Heart right ventricle (tissue), 16 donors: Measurements from ENCODE around the gene TM2D1. TPM values are rescaled to one million over a fixed set of nuclear protein-coding genes. Genes with fewer than 3 reads are reported as not detected.
"Not testable (repeated sequence)": the region's sequence is repeated elsewhere in the genome, so short reads cannot be mapped to it uniquely, and the experiment has no call there.

Source experiments
- ATAC-seq, 8 donors: fragments of 200-7000 bp; cut with Tn5 transposase; one replicate each; pipeline ENCODE4 v1.9.1; 2020; ENCODE audit warnings: mild to moderate bottlenecking in 8 of 8, moderate library complexity in 8 of 8, moderate number of reproducible peaks in 1 of 8
- DNase-seq, 2 donors: peaks; one replicate each; pipeline ENCODE4 v3.0.0-alpha.2; 2020
- H3K27ac ChIP-seq, 10 donors: fragments of 200-600 bp; sonication (generic) in 2 of 10; one replicate each; pipeline versions ENCODE4 v1.5.0 to v1.8.0; 2020 to 2022; ENCODE audit warnings: mild to moderate bottlenecking in 3 of 10
- H3K27me3 ChIP-seq, 7 donors: fragments of 200-600 bp; one replicate each; pipeline ENCODE4 v1.8.0; 2021 to 2022; ENCODE audit warnings: mild to moderate bottlenecking in 2 of 7
- H3K36me3 ChIP-seq, 9 donors: fragments of 200-600 bp; sonication (generic) in 1 of 9; one replicate each; pipeline versions ENCODE4 v1.5.0 to v1.8.0; 2020 to 2022; ENCODE audit warnings: mild to moderate bottlenecking in 2 of 9
- H3K4me1 ChIP-seq, 9 donors: fragments of 200-600 bp; sonication (generic) in 1 of 9; one replicate each; pipeline versions ENCODE4 v1.5.0 to v1.8.0; 2020 to 2022; ENCODE audit warnings: mild to moderate bottlenecking in 4 of 9
- H3K4me3 ChIP-seq, 10 donors: fragments of 200-600 bp; sonication (generic) in 2 of 10; one replicate each; pipeline versions ENCODE4 v1.5.0 to v1.8.0; 2020 to 2022; ENCODE audit warnings: mild to moderate bottlenecking in 7 of 10, moderate library complexity in 2 of 10
- H3K9me3 ChIP-seq, 11 donors: fragments of 200-600 bp in 10 of 11; sonication (generic) in 2 of 11; one replicate each; pipeline versions ENCODE4 v1.5.0 to v1.8.0; 2013 to 2022; ENCODE audit warnings: mild to moderate bottlenecking in 2 of 11, control low read depth in 1 of 11, moderate library complexity in 1 of 11
- WGBS, 2 donors: extraction: QIAGEN DNeasy Blood & Tissue Kit; methylation state at CpG; one replicate each; pipeline ENCODE4 v1.1.7; 2013; ENCODE audit warnings: inconsistent platforms in 1 of 2; 5-methylcytosine and 5-hydroxymethylcytosine counted together
- intact Hi-C, 10 donors: fragments of 100-400 bp; cut with DNase I; formaldehyde crosslinking; loops; one replicate each; pipeline versions ENCODE4 v1.11.1 to v1.14.2; 2022
- polyA plus RNA-seq, 2 donors: library from polyadenylated mRNA; stranded (reverse); fragments of 200-250 nt; gene quantifications; one replicate each; pipeline ENCODE4 v1.2.3, GENCODE V29; 2013
- total RNA-seq, 10 donors: library from RNA; stranded (reverse); fragmentation: NEBNext Ultra II Directional in 3 of 10; extraction: Animal tissue kit (Norgen Biotek cat#: 25700) in 3 of 10; gene quantifications; one replicate each; pipeline versions ENCODE4 v1.2.1 to v1.2.4, GENCODE V29; 2021 to 2023
- TF ChIP-seq, protein P1 (sequence below), 9 donors: fragments of 200-600 bp; sonication (generic) in 2 of 9; IDR thresholded peaks; one replicate each; pipeline versions ENCODE4 v1.5.0 to v1.8.0; 2021 to 2022; ENCODE audit warnings: antibody characterized with exemption in 9 of 9, mild to moderate bottlenecking in 5 of 9, moderate library complexity in 1 of 9
- donor health status: Arrhythmogenic right ventricular cardiomyopathy.
- donor health status: ischemic (EF 13 %, LVEDD 7.1; RV severe dilation, severe dysfunction).
- donor health status: healthy with polysubstance abuse.
- donor health status: DM: no; HTN: yes; CAD: no.
- donor health status: DM: no; HTN: no; CAD: no.
- donor health status: ischemic (EF 25% LVEDD 6.9; RV normal size, moderate dysfunction).
- donor health status: ischemic (EF 25% LVEDD 5.7; RV mildly dilated, moderate dysfunction).
- donor health status: healthy.
- donor health status: DM: yes; HTN: yes; CAD: no.
- donor health status: Ischemic cardiomyopathy.
- donor health status: ischemic (EF 35%, LVEDD 5.7; RV mildly dilated, moderate dysfunction).
- donor health status: nonischemic (EF 11% LVEDD 7.7; RV severe dilation, severe dysfunction).
- donor health status: DM: yes; HTN: yes; CAD: no.
- donor health status: PGD.
- donor health status: ischemic (EF 29% LVEDD 5.4; RV normal size, mild dysfunction).
- donor health status: nonischemic (EF 23%, LVEDD 6.1; RV moderate dilation, normal function).

The TM2D1 gene
- total and polyA plus RNA-seq, 12 donors: 12.9 to 44.7 (median 36.2) TPM

DNA sequence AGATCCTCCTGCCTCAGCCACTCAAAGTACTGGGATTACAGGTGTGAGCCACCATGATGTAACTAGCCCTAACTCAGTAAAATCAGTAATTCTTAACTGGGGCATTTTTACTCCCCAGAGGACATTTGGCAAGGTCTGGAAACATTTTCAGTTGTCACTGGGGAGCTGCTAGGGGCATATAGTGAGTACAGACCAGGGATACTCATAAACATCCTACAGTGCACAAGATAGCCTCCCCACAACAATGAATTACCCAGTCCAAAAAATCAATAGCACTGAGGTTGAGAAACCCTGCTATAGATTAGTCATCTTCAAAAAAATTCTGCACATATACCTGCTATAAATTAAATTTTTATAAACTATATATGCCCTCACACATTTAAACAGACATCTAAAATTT is 13.0 kb downstream of the TM2D1 start:
- Histone ChIP-seq H3K4me1 (peaks cover 0 to 8% (median 0%) of the 10 kb centered on the region in 9 donors), H3K9me3 (no peaks in the 10 kb centered on the region), H3K36me3 (peaks cover 0 to 44% (median 16%) of the 10 kb centered on the region in 9 donors), H3K4me3 (no peak overlapping the region), H3K27me3 (no peaks in the 10 kb centered on the region), H3K27ac (no peak overlapping the region)
- DNase-seq (no peak), ATAC-seq (no peak)
- TF ChIP-seq, protein P1, sequence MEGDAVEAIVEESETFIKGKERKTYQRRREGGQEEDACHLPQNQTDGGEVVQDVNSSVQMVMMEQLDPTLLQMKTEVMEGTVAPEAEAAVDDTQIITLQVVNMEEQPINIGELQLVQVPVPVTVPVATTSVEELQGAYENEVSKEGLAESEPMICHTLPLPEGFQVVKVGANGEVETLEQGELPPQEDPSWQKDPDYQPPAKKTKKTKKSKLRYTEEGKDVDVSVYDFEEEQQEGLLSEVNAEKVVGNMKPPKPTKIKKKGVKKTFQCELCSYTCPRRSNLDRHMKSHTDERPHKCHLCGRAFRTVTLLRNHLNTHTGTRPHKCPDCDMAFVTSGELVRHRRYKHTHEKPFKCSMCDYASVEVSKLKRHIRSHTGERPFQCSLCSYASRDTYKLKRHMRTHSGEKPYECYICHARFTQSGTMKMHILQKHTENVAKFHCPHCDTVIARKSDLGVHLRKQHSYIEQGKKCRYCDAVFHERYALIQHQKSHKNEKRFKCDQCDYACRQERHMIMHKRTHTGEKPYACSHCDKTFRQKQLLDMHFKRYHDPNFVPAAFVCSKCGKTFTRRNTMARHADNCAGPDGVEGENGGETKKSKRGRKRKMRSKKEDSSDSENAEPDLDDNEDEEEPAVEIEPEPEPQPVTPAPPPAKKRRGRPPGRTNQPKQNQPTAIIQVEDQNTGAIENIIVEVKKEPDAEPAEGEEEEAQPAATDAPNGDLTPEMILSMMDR (IDR thresholded peaks at IDR 0.05): no peak
- intact Hi-C loops: no loop called here

DNA sequence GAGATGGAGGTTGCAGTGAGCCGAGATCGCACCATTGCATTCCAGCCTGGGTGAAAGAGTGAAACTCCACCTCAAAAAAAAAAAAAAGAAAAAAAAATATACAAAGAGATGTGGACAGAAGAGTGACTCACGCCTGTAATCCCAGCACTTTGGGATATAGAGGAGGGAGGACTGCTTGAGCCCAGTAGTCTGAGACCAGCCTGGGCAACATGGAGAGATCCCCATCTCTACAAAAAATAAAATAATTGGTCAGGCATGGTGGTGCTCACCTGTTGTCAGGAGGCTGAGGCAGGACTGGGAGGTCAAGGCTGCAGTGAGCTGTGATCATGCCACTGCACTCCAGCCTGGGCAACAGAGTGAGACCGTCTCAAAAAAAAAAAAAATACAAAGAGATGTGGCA is 13.7 kb downstream of the TM2D1 start:
- intact Hi-C loops, H3K9me3 ChIP-seq, H3K27ac ChIP-seq, H3K4me3 ChIP-seq, H3K27me3 ChIP-seq, ATAC-seq, DNase-seq, H3K4me1 ChIP-seq: not testable (repeated sequence)
- peaks cover 0 to 49% (median 18%) of the 10 kb centered on the region in 9 donors for H3K36me3 ChIP-seq
- 95 to 96% methylated on average over 4 of the region's 4 CpGs for WGBS, 2 donors

DNA sequence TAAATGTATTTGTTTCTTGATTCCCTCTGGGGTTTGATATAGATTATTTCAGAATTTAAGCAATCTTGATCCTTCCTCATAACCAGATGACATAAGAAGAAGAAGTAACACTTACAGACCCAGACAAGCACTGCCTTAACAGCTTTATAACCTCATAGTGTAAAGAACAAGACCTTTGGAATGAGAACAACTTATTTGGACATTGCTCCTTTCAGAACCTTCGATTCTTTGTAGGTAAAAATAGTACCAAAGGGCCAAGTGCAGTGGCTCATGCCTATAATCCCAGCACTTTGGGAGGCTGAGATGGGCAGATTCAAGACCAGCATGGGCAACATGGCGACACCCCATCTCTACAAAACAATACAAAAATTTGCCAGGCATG is 15.0 kb downstream of the TM2D1 start:
- DNase-seq: no peak
- no peaks in the 10 kb centered on the region for H3K27me3 ChIP-seq
- ATAC-seq: no peak
- no peak overlapping the region for H3K27ac ChIP-seq
- H3K9me3 ChIP-seq: no peaks in the 10 kb centered on the region
- WGBS, 2 donors: 76 to 85% methylated on average over 2 of the region's 2 CpGs
- TF ChIP-seq, protein P1 (IDR thresholded peaks at IDR 0.05): no peak
- H3K4me3 ChIP-seq: no peak overlapping the region
- H3K36me3 ChIP-seq: peaks cover 0 to 63% (median 28%) of the 10 kb centered on the region in 9 donors
- H3K4me1 ChIP-seq: peaks cover 0 to 8% (median 0%) of the 10 kb centered on the region in 9 donors
- intact Hi-C loops: loop anchor here in 1 of 10 donors (10.0 kb wide), 1 partner anchor 95 kb away; no protein-coding TSS in a partner anchor

DNA sequence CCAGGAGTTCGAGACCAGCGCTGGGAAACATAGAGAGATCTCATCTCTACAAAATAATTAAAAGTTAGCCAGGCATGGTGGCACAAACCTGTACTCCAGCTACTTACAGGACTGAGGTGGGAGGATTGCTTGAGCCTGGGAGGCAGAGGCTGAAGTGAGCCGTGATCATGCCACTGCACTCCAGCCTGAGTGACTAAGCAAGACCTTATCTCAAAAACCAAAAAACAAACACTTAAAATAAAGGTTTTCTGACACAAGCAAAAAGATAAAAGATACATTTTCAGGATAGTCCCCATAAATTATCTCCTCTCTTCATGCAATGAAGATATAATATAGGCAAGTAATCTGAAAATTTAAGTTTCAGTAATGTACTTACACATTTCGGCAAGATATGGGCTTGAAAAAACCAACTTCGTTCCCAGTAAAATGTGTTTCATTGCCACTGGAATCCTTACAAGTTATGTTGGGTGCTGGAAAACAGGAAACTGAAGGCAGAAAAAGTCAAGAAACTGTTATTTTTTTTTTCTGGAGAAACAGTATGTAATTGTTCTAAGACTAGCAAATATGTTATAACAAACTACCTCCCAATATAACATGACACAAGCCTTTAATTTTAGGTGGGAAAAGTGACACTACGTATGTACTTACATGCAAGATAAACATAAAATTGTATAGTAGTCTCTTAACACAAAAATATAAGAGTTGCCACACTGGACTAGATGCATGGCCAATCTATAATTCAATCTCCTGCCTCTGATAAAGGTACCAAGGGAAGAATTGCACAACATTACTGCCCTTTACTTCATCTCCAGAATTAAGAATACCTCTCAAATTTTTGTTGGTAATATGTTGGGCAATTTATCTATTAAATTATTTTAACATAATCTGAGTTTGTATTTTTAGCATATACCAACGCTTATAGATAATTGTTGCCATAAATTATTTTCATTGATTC is 15.7 kb downstream of the TM2D1 start:
- Histone ChIP-seq H3K4me3 (no peak overlapping the region), H3K4me1 (peaks cover 0 to 8% (median 0%) of the 10 kb centered on the region in 9 donors), H3K27me3 (no peaks in the 10 kb centered on the region), H3K27ac (no peak overlapping the region), H3K36me3 (peaks cover 0 to 66% (median 28%) of the 10 kb centered on the region in 9 donors), H3K9me3 (no peaks in the 10 kb centered on the region)
- no peak for DNase-seq
- intact Hi-C loops: loop anchor here in 1 of 10 donors (10.0 kb wide), 1 partner anchor 96 kb away; no protein-coding TSS in a partner anchor
- no peak for ATAC-seq
- WGBS, 2 donors: 91 to 93% methylated on average over 7 of the region's 7 CpGs
- TF ChIP-seq, protein P1 (IDR thresholded peaks at IDR 0.05): no peak
